Upper lobe of right lung (tissue), 1 donor: Measurements from ENCODE around the gene CDH13. TPM values are rescaled to one million over a fixed set of nuclear protein-coding genes. Genes with fewer than 3 reads are reported as not detected.
A peak's percentile ranks its signal among the peaks of the same experiment; 100 is the strongest.

Source experiments
- ATAC-seq: fragments of 200-7000 bp; cut with Tn5 transposase; one replicate; pipeline ENCODE4 v1.9.1; 2020; ENCODE audit warnings: mild to moderate bottlenecking, moderate library complexity
- DNase-seq: peaks from one replicate; pipeline ENCODE4 v3.0.0-alpha.2; 2020
- H3K27ac ChIP-seq: fragments of 200-600 bp; one replicate; pipeline ENCODE4 v1.8.0; 2022
- H3K27me3 ChIP-seq: fragments of 200-600 bp; one replicate; pipeline ENCODE4 v1.8.0; 2022; ENCODE audit warnings: mild to moderate bottlenecking
- H3K36me3 ChIP-seq: fragments of 200-600 bp; one replicate; pipeline ENCODE4 v1.8.0; 2022
- H3K4me1 ChIP-seq: fragments of 200-600 bp; one replicate; pipeline ENCODE4 v1.8.0; 2022
- H3K4me3 ChIP-seq: fragments of 200-600 bp; one replicate; pipeline ENCODE4 v1.8.0; 2022; ENCODE audit warnings: mild to moderate bottlenecking
- H3K9me3 ChIP-seq: fragments of 200-600 bp; one replicate; pipeline ENCODE4 v1.8.0; 2022
- CTCF ChIP-seq: fragments of 200-600 bp; IDR thresholded peaks from one replicate; pipeline ENCODE4 v1.8.0; 2022; ENCODE audit warnings: antibody characterized with exemption
- intact Hi-C: fragments of 100-400 bp; cut with DNase I; formaldehyde crosslinking; loops from one replicate; pipeline ENCODE4 v1.11.0; 2022
- total RNA-seq: library from RNA; stranded (reverse); fragmentation: NEBNext Ultra II Directional; extraction: Animal tissue kit (Norgen Biotek cat#: 25700); gene quantifications from one replicate; pipeline ENCODE4 v1.2.1, GENCODE V29; 2021
- donor health status: DM: no; HTN: yes; CAD: no; lungs with severe emphysema.

Gene CDH13
- total RNA-seq, 1 donor from 2014 or later = 27.2 TPM

GRCh38 chr16:83031524-83031923, 404.8 kb downstream of the CDH13 start:
- intact Hi-C loops = no loop called here
- H3K27me3 ChIP-seq = no peaks in the 10 kb centered on the region
- no peaks in the 10 kb centered on the region for H3K9me3 ChIP-seq
- no peak overlapping the region for H3K4me3 ChIP-seq
- no peaks in the 10 kb centered on the region for H3K36me3 ChIP-seq
- H3K27ac ChIP-seq = no peak overlapping the region
- TF ChIP-seq CTCF = no peak
- peak; percentile 48 for ATAC-seq
- DNase-seq = no peak
- no peaks in the 10 kb centered on the region for H3K4me1 ChIP-seq

- intact Hi-C loops = no loop called here
- DNase-seq (no peak), ATAC-seq (no peak)
- no peak overlapping the region for H3K27ac ChIP-seq
- H3K4me3 ChIP-seq = no peak overlapping the region
- no peaks in the 10 kb centered on the region for H3K27me3 ChIP-seq
- H3K9me3 ChIP-seq = no peaks in the 10 kb centered on the region
- no peaks in the 10 kb centered on the region for H3K36me3 ChIP-seq
- H3K4me1 ChIP-seq = no peaks in the 10 kb centered on the region
- TF ChIP-seq CTCF = no peak
Observed at GRCh38 chr16:83037102-83037501, 410.3 kb downstream of the CDH13 start.

- no peaks in the 10 kb centered on the region for H3K9me3 ChIP-seq
- no peak for TF ChIP-seq CTCF
- no peak overlapping the region for H3K27ac ChIP-seq
- no peaks in the 10 kb centered on the region for H3K4me1 ChIP-seq
- DNase-seq (no peak), ATAC-seq (no peak)
- intact Hi-C loops = no loop called here
- H3K27me3 ChIP-seq = no peaks in the 10 kb centered on the region
- H3K4me3 ChIP-seq = no peak overlapping the region
- H3K36me3 ChIP-seq = no peaks in the 10 kb centered on the region
Observed at GRCh38 chr16:83037884-83038283, 411.1 kb downstream of the CDH13 start.

- Histone ChIP-seq H3K27ac (no peak overlapping the region), H3K4me3 (no peak overlapping the region), H3K27me3 (no peaks in the 10 kb centered on the region), H3K36me3 (no peaks in the 10 kb centered on the region), H3K4me1 (no peaks in the 10 kb centered on the region), H3K9me3 (no peaks in the 10 kb centered on the region)
- no peak for ATAC-seq
- DNase-seq = no peak
- TF ChIP-seq CTCF = no peak
- intact Hi-C loops = no loop called here
Observed at GRCh38 chr16:83040174-83040573, 413.4 kb downstream of the CDH13 start.

- H3K36me3 ChIP-seq = no peaks in the 10 kb centered on the region
- peaks cover 3% of the 10 kb centered on the region for H3K4me1 ChIP-seq
- ATAC-seq (no peak), DNase-seq (no peak)
- no peaks in the 10 kb centered on the region for H3K9me3 ChIP-seq
- H3K4me3 ChIP-seq = no peak overlapping the region
- intact Hi-C loops = no loop called here
- TF ChIP-seq CTCF = no peak
- no peaks in the 10 kb centered on the region for H3K27me3 ChIP-seq
- no peak overlapping the region for H3K27ac ChIP-seq
Observed at GRCh38 chr16:83044589-83044988, 417.8 kb downstream of the CDH13 start.

GRCh38 chr16:83045790-83046189, 419.0 kb downstream of the CDH13 start:
- no peak for ATAC-seq
- Histone ChIP-seq H3K4me1 (peaks cover 3% of the 10 kb centered on the region), H3K4me3 (no peak overlapping the region), H3K36me3 (no peaks in the 10 kb centered on the region), H3K27me3 (no peaks in the 10 kb centered on the region), H3K9me3 (no peaks in the 10 kb centered on the region), H3K27ac (no peak overlapping the region)
- TF ChIP-seq CTCF = no peak
- intact Hi-C loops = no loop called here
- no peak for DNase-seq
